ENCODE results near the gene RGMA.

The RGMA gene

DNA sequence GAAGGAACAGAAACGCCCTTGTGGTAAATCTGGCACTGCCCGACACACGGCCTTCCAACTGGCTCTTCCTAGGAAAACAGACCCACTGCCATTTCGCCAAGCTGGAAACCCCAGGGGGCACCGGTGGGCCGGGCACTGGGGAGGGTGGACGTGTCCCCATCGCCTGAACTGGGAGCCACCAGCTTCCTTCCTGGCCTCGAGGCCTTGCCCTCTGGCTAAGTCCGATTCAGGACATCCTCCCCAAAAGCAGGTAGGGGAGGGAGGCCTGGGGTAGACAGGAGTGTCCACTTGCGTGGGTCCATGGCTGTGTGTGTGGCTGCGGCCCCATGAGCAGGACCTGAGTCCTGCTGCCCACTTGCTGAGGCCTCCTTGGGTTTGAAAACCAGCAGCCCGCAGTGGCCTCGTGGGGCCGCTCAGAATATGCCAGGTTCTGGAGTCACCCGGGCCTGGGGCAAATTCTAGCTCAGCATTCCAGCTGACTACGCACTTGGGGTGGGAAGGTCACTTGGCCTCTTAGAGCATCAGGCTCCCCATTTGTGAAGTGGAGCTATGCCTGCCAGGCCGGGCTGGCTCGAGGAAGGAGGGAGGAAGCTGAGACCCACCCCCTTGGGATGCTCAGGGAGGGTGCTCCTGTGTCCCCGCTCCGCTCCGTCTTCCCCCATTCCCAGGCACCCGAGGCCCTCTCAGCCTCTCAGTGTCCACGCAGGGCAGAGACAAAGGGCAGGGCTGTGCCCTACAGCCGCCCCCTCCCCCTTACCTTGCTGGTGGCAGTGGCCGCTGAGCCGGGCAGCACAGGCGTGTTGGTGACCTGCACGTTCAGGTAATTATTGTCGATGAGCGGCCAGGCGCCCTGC lies 37.5 kb downstream of the RGMA start:
- no peak overlapping the region for H3K27ac ChIP-seq
- TF ChIP-seq ZFX (IDR thresholded peaks at IDR 0.05): no peak
- TF ChIP-seq, protein P1, sequence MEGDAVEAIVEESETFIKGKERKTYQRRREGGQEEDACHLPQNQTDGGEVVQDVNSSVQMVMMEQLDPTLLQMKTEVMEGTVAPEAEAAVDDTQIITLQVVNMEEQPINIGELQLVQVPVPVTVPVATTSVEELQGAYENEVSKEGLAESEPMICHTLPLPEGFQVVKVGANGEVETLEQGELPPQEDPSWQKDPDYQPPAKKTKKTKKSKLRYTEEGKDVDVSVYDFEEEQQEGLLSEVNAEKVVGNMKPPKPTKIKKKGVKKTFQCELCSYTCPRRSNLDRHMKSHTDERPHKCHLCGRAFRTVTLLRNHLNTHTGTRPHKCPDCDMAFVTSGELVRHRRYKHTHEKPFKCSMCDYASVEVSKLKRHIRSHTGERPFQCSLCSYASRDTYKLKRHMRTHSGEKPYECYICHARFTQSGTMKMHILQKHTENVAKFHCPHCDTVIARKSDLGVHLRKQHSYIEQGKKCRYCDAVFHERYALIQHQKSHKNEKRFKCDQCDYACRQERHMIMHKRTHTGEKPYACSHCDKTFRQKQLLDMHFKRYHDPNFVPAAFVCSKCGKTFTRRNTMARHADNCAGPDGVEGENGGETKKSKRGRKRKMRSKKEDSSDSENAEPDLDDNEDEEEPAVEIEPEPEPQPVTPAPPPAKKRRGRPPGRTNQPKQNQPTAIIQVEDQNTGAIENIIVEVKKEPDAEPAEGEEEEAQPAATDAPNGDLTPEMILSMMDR (conservative IDR thresholded peaks at IDR 0.05): no peak

DNA sequence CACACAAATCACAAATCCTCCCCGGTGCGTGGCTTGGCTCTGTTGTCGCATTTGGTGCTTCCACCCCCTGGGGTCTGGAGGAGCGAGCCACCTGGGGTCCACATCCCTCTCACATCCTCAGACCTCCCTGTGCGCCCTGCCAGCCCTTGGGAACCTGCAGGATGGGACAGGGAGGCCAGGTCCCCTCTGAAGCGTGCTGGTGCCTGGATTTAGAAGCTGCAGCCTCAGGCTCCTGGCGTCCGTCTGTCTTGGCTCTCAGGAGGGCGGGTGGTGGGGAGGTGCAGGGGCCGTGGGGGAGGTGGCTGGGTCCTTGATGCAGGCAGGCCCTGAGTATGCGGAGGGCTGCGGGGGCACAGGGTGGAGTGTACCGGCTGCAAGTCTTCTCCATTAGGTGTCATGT lies 38.4 kb downstream of the RGMA start:
- H3K27ac ChIP-seq: no peak overlapping the region
- TF ChIP-seq, protein P1 (conservative IDR thresholded peaks at IDR 0.05): no peak
- no peak for TF ChIP-seq ZFX (IDR thresholded peaks at IDR 0.05)

DNA sequence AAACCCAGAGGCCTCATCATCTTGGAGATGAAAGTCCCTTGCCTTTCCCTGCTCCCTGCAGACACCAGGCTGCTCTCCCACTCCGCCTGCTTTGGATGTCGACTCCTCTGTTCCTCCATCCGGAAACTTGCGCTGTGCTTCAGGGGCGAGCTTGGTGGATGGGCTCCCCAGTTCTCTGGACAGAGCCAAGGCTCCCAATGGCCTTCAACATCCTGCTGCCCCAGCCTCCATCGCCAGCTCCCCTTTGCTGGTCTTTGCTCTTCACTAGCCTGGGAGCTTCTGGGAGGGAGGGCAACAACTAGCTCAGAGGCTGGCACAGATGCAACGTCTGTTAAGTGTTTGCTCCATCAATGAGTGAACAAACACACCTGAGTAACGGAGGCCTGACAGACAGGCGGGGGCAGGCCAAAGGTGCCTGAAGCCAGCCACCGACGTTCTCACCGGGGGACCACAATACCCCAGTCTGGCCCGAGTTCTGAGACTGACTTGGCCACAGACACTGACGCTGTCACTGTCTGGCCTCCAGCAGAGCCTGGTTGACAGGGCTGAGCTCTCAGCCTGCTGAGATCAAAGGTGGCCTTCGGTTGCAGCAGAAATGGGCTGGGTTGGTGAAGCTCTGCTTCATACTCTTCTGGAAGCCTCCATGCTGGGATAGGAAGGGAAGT lies 39.0 kb downstream of the RGMA start:
- TF ChIP-seq, protein P1 (conservative IDR thresholded peaks at IDR 0.05): no peak
- no peak for TF ChIP-seq ZFX (IDR thresholded peaks at IDR 0.05)
- H3K27ac ChIP-seq: no peak overlapping the region

DNA sequence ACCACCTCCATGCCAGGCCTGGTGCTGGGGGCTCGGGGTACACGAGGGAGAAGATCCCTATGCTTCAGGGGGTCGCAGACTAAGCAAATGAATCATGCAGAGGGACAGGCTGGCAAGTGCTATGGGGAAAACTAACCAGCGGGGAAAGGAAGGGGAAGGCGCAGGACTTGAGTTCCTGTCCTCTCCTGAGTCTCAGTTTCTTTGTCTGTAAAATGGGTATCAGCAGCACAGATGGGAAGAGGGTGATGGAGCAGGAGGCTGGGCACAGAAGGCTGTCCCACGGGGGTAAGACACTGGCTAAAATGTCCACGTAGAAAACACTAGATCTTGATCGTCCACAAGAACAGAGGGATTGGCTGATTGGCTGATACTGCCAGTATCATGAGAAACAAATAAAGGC lies 39.8 kb downstream of the RGMA start:
- H3K27ac ChIP-seq: peak overlapping the region; percentile 17; the same call in 1 of the 2 replicates
- TF ChIP-seq ZFX (IDR thresholded peaks at IDR 0.05): no peak
- TF ChIP-seq, protein P1 (conservative IDR thresholded peaks at IDR 0.05): no peak

DNA sequence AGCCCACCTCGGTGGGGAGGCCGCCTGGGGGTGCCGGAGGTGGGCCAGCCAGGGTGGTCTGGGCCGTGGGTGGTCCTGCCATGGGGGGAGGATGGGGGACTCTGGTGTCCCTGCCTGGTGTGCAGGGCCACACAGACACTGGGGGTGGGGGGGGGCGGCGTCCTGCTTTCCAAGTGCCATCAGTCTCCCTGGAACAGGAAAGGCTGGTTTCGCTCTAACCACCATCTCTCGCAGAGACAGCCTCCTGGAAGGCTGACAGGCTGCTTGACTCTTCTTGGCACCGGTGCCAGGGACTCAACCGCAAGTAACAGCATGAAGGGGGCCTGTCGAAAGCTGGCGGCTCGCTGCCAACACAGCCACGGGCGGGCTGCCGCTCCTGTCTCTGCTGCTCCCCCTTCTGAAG lies 40.3 kb downstream of the RGMA start:
- H3K27ac ChIP-seq: peak overlapping the region; percentile 17; the same call in 1 of the 2 replicates
- no peak for TF ChIP-seq ZFX (IDR thresholded peaks at IDR 0.05)
- TF ChIP-seq, protein P1 (conservative IDR thresholded peaks at IDR 0.05): no peak

DNA sequence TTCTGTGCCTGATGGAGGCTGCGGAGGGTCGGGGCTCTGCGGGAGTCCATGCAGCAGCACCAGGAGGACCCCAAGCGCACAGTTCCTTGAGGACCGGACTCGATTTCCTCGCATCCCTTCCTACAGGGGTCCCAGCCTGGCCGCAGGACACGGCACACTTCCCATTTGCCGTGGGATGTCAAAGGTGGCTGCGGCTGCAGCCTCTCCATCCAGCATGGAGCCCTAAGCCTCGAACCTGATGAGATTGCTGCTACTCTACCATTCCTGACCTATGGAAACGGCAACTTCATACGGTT lies 40.6 kb downstream of the RGMA start:
- TF ChIP-seq, protein P1 (conservative IDR thresholded peaks at IDR 0.05): no peak
- TF ChIP-seq ZFX (IDR thresholded peaks at IDR 0.05): no peak
- peak overlapping the region; percentile 17; the same call in 1 of the 2 replicates for H3K27ac ChIP-seq

All from C4-2B (cell line).